Spleen (tissue), 11 donors: Measurements from ENCODE around the gene WIPI1. TPM values are rescaled to one million over a fixed set of nuclear protein-coding genes. Genes with fewer than 3 reads are reported as not detected.

Source experiments
- DNase-seq: peaks from one replicate; pipeline ENCODE4 v3.0.0-alpha.2; 2020
- H3K27ac ChIP-seq, 8 donors: fragments of 200-600 bp; sonication (generic) in 7 of 8; 1 replicate in 4 of 8; 2 replicates in 4 of 8; pipeline versions ENCODE4 v1.5.0 to v1.8.0; 2016 to 2021; ENCODE audit warnings: inconsistent platforms in 4 of 8, mild to moderate bottlenecking in 4 of 8, moderate library complexity in 1 of 8
- H3K27me3 ChIP-seq, 7 donors: fragments of 200-600 bp; sonication (generic) in 6 of 7; replicated peaks in 1 of 7; 1 replicate in 4 of 7; 2 replicates in 3 of 7; pipeline versions ENCODE4 v1.5.0 to v1.8.0; 2016 to 2021; ENCODE audit warnings: inconsistent platforms in 3 of 7, mild to moderate bottlenecking in 1 of 7
- H3K36me3 ChIP-seq, 6 donors: fragments of 200-600 bp; sonication (generic) in 5 of 6; 1 replicate in 4 of 6; 2 replicates in 2 of 6; pipeline versions ENCODE4 v1.5.0 to v1.8.0; 2016 to 2021; ENCODE audit warnings: inconsistent platforms in 2 of 6
- H3K4me1 ChIP-seq, 6 donors: fragments of 200-600 bp; sonication (generic) in 5 of 6; 1 replicate in 3 of 6; 2 replicates in 3 of 6; pipeline versions ENCODE4 v1.5.0 to v1.8.0; 2016 to 2021; ENCODE audit warnings: inconsistent platforms in 3 of 6
- H3K4me3 ChIP-seq, 8 donors: fragments of 200-600 bp; sonication (generic) in 7 of 8; 1 replicate in 4 of 8; 2 replicates in 4 of 8; pipeline versions ENCODE4 v1.5.0 to v1.8.0; 2016 to 2021; ENCODE audit warnings: inconsistent platforms in 4 of 8, mild to moderate bottlenecking in 4 of 8, moderate library complexity in 2 of 8
- H3K9me3 ChIP-seq, 8 donors: fragments of 200-600 bp; sonication (generic) in 7 of 8; 1 replicate in 4 of 8; 2 replicates in 4 of 8; pipeline versions ENCODE4 v1.5.0 to v1.8.0; 2016 to 2021; ENCODE audit warnings: inconsistent platforms in 4 of 8
- POLR2A ChIP-seq, 3 donors: fragments of 450-650 bp; IDR thresholded peaks; one replicate each; pipeline ENCODE4 v1.5.1; 2017; ENCODE audit warnings: antibody characterized with exemption in 3 of 3, mild to moderate bottlenecking in 1 of 3
- POLR2AphosphoS5 ChIP-seq, 3 donors: sonication (generic); formaldehyde crosslinking; IDR thresholded peaks; one replicate each; pipeline ENCODE4 v1.5.1; 2017; ENCODE audit warnings: antibody characterized with exemption in 3 of 3
- WGBS, 5 donors: extraction: QIAGEN DNeasy Blood & Tissue Kit in 3 of 5; methylation state at CpG; one replicate each; pipeline versions ENCODE4 v1.1.5 to v1.1.7; 2013 to 2018; 5-methylcytosine and 5-hydroxymethylcytosine counted together
- intact Hi-C: fragments of 100-400 bp; cut with DNase I; formaldehyde crosslinking; loops from one replicate; pipeline ENCODE4 v1.15.0; 2023; ENCODE audit warnings: low total_unique reads
- polyA plus RNA-seq, 3 donors: library from polyadenylated mRNA; stranded (reverse); fragments of 200-250 nt; gene quantifications; one replicate each; pipeline ENCODE4 v1.2.1, GENCODE V29; 2013
- total RNA-seq, 7 donors: library from RNA; depleted of rRNA in 3 of 7; stranded (reverse); fragments of >200 nt in 3 of 7; fragmentation: NEBNext Ultra II Directional in 4 of 7; extraction: Animal tissue kit (Norgen Biotek cat#: 25700) in 4 of 7; gene quantifications; one replicate each; pipeline versions ENCODE4 v1.1.0 to v1.2.1, GENCODE V29; 2016 to 2021
- TF ChIP-seq, protein P1 (sequence below), 11 experiments: fragments of 200-600 bp in 7 of 11; fragments of 450-650 bp in 4 of 11; sonication (generic) in 4 of 11; IDR thresholded peaks in 8 of 11; conservative IDR thresholded peaks in 3 of 11; 1 replicate in 7 of 11; 2 replicates in 4 of 11; pipeline versions ENCODE4 v1.4.0 to v1.8.0; 2016 to 2021; ENCODE audit warnings: antibody characterized with exemption in 11 of 11, inconsistent platforms in 4 of 11, mild to moderate bottlenecking in 1 of 11
- donor health status: healthy with polysubstance abuse.
- donor health status: DM: no; HTN: no; CAD: no; lungs with moderate emphysema.
- donor health status: DM: no; HTN: no; CAD: no.
- donor health status: Bipolar disorder and iron deficiency.
- donor health status: healthy.
- donor health status: DM: no; HTN: no; CAD: no.
- donor health status: DM: yes; HTN: yes; CAD: no.

The WIPI1 gene
- total and polyA plus RNA-seq, 10 donors: 7.2 to 38.3 (median 25.6) TPM

- Histone ChIP-seq H3K27ac (peak overlapping the region in 7 of 8 donors; percentile 53 to 86 (median 68)), H3K4me3 (peak overlapping the region in 1 of 8 donors; percentile 25), H3K9me3 (no peaks in the 10 kb centered on the region), H3K36me3 (no peaks in the 10 kb centered on the region), H3K27me3 (no peaks in the 10 kb centered on the region), H3K4me1 (peaks cover 6 to 65% (median 50%) of the 10 kb centered on the region in 6 donors)
- DNase-seq: no peak
- 44 to 52% (median 47%) methylated on average over 12 of the region's 12 CpGs for WGBS, 5 donors
- TF ChIP-seq POLR2AphosphoS5 (IDR thresholded peaks at IDR 0.05): peak in 1 of 3 donors; percentile 71
- TF ChIP-seq, protein P1, sequence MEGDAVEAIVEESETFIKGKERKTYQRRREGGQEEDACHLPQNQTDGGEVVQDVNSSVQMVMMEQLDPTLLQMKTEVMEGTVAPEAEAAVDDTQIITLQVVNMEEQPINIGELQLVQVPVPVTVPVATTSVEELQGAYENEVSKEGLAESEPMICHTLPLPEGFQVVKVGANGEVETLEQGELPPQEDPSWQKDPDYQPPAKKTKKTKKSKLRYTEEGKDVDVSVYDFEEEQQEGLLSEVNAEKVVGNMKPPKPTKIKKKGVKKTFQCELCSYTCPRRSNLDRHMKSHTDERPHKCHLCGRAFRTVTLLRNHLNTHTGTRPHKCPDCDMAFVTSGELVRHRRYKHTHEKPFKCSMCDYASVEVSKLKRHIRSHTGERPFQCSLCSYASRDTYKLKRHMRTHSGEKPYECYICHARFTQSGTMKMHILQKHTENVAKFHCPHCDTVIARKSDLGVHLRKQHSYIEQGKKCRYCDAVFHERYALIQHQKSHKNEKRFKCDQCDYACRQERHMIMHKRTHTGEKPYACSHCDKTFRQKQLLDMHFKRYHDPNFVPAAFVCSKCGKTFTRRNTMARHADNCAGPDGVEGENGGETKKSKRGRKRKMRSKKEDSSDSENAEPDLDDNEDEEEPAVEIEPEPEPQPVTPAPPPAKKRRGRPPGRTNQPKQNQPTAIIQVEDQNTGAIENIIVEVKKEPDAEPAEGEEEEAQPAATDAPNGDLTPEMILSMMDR (IDR thresholded peaks at IDR 0.05 in 8 of 11, conservative IDR thresholded peaks at IDR 0.05 in 3 of 11): no peak
- intact Hi-C loops: no loop called here
Measured at GRCh38 chr17:68491381-68492231, 34.3 kb upstream of the WIPI1 start.

GRCh38 chr17:68489919-68490318 is 32.6 kb upstream of the WIPI1 start:
- Histone ChIP-seq H3K36me3 (no peaks in the 10 kb centered on the region), H3K27me3 (no peaks in the 10 kb centered on the region), H3K4me1 (peaks cover 6 to 79% (median 60%) of the 10 kb centered on the region in 6 donors), H3K4me3 (no peak overlapping the region), H3K27ac (peak overlapping the region in 1 of 8 donors; percentile 86), H3K9me3 (no peaks in the 10 kb centered on the region)
- DNase-seq: no peak
- intact Hi-C loops: no loop called here
- no peak for TF ChIP-seq POLR2AphosphoS5 (IDR thresholded peaks at IDR 0.05)
- TF ChIP-seq, protein P1 (IDR thresholded peaks at IDR 0.05 in 8 of 11, conservative IDR thresholded peaks at IDR 0.05 in 3 of 11): no peak
- TF ChIP-seq POLR2A (IDR thresholded peaks at IDR 0.05): no peak
- WGBS, 5 donors: 64 to 88% (median 79%) methylated on average over 4 of the region's 4 CpGs

GRCh38 chr17:68484458-68484857 is 27.2 kb upstream of the WIPI1 start:
- 66 to 81% (median 71%) methylated on average over 2 of the region's 2 CpGs for whole genome bisulfite sequencing, 5 donors
- Histone ChIP-seq H3K4me1 (peaks cover 0 to 40% (median 31%) of the 10 kb centered on the region in 6 donors), H3K27me3 (no peaks in the 10 kb centered on the region), H3K27ac (no peak overlapping the region), H3K36me3 (no peaks in the 10 kb centered on the region), H3K4me3 (no peak overlapping the region), H3K9me3 (peaks cover 0 to 11% (median 0%) of the 10 kb centered on the region in 8 donors)
- intact Hi-C loops: no loop called here
- TF ChIP-seq POLR2AphosphoS5 (IDR thresholded peaks at IDR 0.05): no peak
- TF ChIP-seq, protein P1 (IDR thresholded peaks at IDR 0.05 in 8 of 11, conservative IDR thresholded peaks at IDR 0.05 in 3 of 11): no peak
- TF ChIP-seq POLR2A (IDR thresholded peaks at IDR 0.05): no peak
- no peak for DNase-seq

DNA sequence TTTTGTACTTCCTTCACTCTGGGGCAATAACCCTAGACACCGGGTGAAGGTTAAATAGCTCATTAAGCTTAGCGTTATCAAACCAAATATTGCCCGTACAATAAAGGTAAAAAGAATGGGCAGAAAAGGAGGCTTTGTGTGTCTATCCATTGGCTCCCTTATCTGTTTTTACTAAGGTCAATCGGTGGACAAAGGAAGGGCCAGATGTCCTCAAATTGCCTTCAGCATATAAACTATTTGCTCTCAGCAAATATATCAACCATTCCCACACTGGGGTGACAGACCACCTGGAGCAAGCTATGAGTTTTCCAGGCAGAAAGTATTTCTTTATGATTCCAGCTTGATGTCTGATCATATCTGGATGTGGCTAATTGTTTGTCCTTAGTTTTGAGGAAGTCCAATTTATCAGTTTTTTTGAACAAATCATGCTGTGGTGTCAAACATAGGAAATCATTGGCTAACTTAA is 25.3 kb upstream of the WIPI1 start:
- Histone ChIP-seq H3K27me3 (no peaks in the 10 kb centered on the region), H3K4me1 (peaks cover 0 to 28% (median 20%) of the 10 kb centered on the region in 6 donors), H3K27ac (no peak overlapping the region), H3K4me3 (no peak overlapping the region), H3K9me3 (peaks cover 0 to 12% (median 0%) of the 10 kb centered on the region in 8 donors), H3K36me3 (no peaks in the 10 kb centered on the region)
- TF ChIP-seq POLR2A (IDR thresholded peaks at IDR 0.05) (no peak), POLR2AphosphoS5 (IDR thresholded peaks at IDR 0.05) (no peak)
- TF ChIP-seq, protein P1 (IDR thresholded peaks at IDR 0.05 in 8 of 11, conservative IDR thresholded peaks at IDR 0.05 in 3 of 11): no peak
- DNase-seq: no peak
- 71 to 76% (median 74%) methylated on average over 4 of the region's 4 CpGs for WGBS, 5 donors
- intact Hi-C loops: no loop called here
